Adrenal gland (tissue), 5 donors: ENCODE measurements around the gene REEP1.

ENCODE experiments used
- CTCF ChIP-seq, 6 experiments: fragments of 450-650 bp in 4 of 6; fragments of 200-600 bp in 2 of 6; sonication (generic) in 1 of 6; IDR thresholded peaks; 1 replicate in 5 of 6; 2 replicates in 1 of 6; pipeline versions ENCODE4 v1.5.1 to v1.8.0; 2016 to 2021; ENCODE audit warnings: antibody characterized with exemption in 6 of 6, mild to moderate bottlenecking in 2 of 6, moderate library complexity in 1 of 6
- POLR2A ChIP-seq, 2 donors: fragments of 450-650 bp; IDR thresholded peaks; one replicate each; pipeline ENCODE4 v1.6.1; 2017; ENCODE audit warnings: antibody characterized with exemption in 2 of 2, mild to moderate bottlenecking in 2 of 2, moderate library complexity in 1 of 2
- donor health status: DM: no; HTN: no; CAD: no.

DNA sequence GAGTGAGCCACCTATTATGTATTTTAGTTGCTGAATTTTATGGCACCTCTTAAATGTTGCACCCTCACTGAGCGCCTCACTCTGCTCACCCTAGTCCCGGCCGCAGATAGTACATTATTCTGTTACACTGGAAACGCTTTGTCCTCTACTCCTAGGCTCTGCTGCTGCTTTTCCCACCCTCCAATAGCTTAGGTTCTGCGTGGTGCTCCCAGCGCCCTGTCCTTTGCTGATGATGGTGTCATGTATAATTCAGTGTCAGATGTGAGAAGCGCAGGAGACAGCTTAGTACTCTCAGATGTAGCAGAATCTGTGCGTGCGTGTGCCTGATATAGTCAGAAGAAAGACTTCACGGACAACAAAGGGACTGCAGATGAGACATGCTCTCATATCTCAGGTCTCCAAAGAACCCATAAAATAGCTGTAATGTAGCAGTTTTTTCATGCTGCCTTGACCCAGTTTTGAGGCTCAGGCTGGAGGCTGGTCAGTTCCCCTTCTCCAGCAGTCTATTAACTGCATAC is 1.4 kb upstream of the REEP1 start:
- no peak for TF ChIP-seq CTCF (IDR thresholded peaks at IDR 0.05)
- no peak for TF ChIP-seq POLR2A (IDR thresholded peaks at IDR 0.05)
